Tracheal epithelial cell (primary cell): ENCODE measurements around the gene RHOU. TPM values are rescaled to one million over a fixed set of nuclear protein-coding genes. Genes with fewer than 3 reads are reported as not detected.

ENCODE experiments used
- total RNA-seq: library from RNA; depleted of rRNA; stranded (reverse); fragments of >200 nt; gene quantifications from 2 replicates; pipeline ENCODE4 v1.2.1, GENCODE V29; 2014

The RHOU gene
- total RNA-seq, result 0.43 and 0.48 TPM in 2 replicates

GRCh38 chr1:228734881-228735801 is at the start of gene RHOU:
RHOU (plus strand) TSS chr1:228735479; CDS start chr1:228735743, 264 bp downstream.

Other genes with a start within 250 kb of the RHOU start
- gene RNF187, start 248.1 kb upstream of the RHOU start, total RNA-seq, result 121 and 188 TPM in 2 replicates